Measurements from ENCODE around the gene GPC1.

DNA sequence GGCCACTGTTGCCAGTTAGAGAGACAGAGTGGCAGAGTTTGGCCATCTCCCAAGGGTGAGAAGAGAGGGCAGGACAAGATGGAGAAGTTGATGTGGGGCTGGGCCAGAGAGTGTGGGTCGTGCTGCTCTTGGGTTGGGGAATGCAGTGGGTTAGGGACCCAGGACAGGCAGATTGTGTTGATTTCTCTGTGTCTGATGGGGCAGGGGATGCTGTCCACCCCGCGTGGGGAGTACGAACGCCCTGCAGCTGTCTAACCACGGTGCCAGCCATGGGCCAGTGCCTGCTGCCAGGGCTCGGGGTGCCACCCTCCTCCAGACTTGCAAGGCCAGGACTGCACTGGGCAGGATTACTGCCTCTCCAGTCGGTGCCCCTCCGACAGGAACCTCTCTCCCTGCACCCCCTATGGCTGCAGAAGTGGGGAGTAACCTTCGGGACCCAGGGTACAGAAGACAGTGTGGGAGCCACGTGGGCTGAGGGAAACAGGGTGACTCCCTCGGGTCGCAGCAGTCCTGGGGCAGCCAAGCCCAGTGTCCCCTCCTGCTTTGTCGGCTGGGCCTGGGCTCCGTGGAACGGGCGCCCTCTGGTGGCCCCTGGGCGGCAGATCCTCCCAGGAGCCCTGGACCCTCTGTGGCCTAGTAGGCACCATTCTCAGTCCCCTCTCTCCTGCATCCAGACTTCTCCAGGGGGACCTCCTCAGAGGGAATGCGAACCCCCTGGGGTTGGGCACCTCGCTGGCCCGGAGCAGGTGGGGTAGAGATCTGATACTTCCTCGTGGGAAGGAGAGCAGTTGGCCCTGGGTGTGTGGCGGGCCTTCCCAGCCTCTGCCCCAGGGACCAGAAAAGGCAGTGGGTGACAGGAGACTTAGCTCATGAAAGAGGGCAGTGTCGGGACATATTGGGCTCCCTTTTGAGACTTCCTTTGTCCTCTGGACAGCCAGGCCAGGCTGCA is 2.7 kb downstream of the GPC1 start:
- TF ChIP-seq, protein P1, sequence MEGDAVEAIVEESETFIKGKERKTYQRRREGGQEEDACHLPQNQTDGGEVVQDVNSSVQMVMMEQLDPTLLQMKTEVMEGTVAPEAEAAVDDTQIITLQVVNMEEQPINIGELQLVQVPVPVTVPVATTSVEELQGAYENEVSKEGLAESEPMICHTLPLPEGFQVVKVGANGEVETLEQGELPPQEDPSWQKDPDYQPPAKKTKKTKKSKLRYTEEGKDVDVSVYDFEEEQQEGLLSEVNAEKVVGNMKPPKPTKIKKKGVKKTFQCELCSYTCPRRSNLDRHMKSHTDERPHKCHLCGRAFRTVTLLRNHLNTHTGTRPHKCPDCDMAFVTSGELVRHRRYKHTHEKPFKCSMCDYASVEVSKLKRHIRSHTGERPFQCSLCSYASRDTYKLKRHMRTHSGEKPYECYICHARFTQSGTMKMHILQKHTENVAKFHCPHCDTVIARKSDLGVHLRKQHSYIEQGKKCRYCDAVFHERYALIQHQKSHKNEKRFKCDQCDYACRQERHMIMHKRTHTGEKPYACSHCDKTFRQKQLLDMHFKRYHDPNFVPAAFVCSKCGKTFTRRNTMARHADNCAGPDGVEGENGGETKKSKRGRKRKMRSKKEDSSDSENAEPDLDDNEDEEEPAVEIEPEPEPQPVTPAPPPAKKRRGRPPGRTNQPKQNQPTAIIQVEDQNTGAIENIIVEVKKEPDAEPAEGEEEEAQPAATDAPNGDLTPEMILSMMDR (IDR thresholded peaks at IDR 0.05): peak; percentile 97
- no peak for TF ChIP-seq EZH2 (IDR thresholded peaks at IDR 0.05; ENCODE audit: borderline replicate concordance, insufficient read depth, low read depth, low read length, poor library complexity, severe bottlenecking)
